ENCODE data around the gene SRSF2. TPM values are rescaled to one million over a fixed set of nuclear protein-coding genes. Genes with fewer than 3 reads are reported as not detected.
A peak's percentile ranks its signal among the peaks of the same experiment; 100 is the strongest.
"Not testable (repeated sequence)": the region's sequence is repeated elsewhere in the genome, so short reads cannot be mapped to it uniquely, and the experiment has no call there.

The SRSF2 gene
- total RNA-seq, 1 donor from 2014 or later, result 86.4 TPM

GRCh38 chr17:76722977-76723376, 14.2 kb downstream of the SRSF2 start:
- FAIRE-seq, result not testable (repeated sequence)

GRCh38 chr17:76722279-76722678, 14.9 kb downstream of the SRSF2 start:
- DNase-seq (ENCODE audit: low spot score in 2 of 2) (no peak), FAIRE-seq (no peak)

More at GRCh38 chr17:76722977-76723376, 14.2 kb downstream of the SRSF2 start:
- not testable (repeated sequence) for DNase-seq (ENCODE audit: low spot score in 2 of 2)

- FAIRE-seq (no peak), DNase-seq (ENCODE audit: low spot score in 2 of 2) (no peak)
These were observed 15.7 kb downstream of the SRSF2 start for GRCh38 chr17:76721463-76721862.

GRCh38 chr17:76720941-76721340, 16.2 kb downstream of the SRSF2 start:
- FAIRE-seq (no peak), DNase-seq (ENCODE audit: low spot score in 2 of 2) (no peak)

GRCh38 chr17:76720211-76720610, 16.9 kb downstream of the SRSF2 start:
- FAIRE-seq, result no peak
- DNase-seq (ENCODE audit: low spot score in 2 of 2), result no peak

GRCh38 chr17:76718516-76718915, 18.6 kb downstream of the SRSF2 start:
- DNase-seq (ENCODE audit: low spot score in 2 of 2), result no peak
- no peak for FAIRE-seq

GRCh38 chr17:76716839-76717215, 20.3 kb downstream of the SRSF2 start:
- no peak for FAIRE-seq
- no peak for DNase-seq (ENCODE audit: low spot score in 2 of 2)

- FAIRE-seq (no peak), DNase-seq (ENCODE audit: low spot score in 2 of 2) (no peak)
These were observed 20.8 kb downstream of the SRSF2 start for GRCh38 chr17:76716146-76716838.

GRCh38 chr17:76715496-76715830, 21.7 kb downstream of the SRSF2 start:
- FAIRE-seq (no peak), DNase-seq (ENCODE audit: low spot score in 2 of 2) (no peak)

GRCh38 chr17:76714822-76715495, 22.2 kb downstream of the SRSF2 start:
- DNase-seq (ENCODE audit: low spot score in 2 of 2) (no peak), FAIRE-seq (no peak)

- FAIRE-seq (no peak), DNase-seq (ENCODE audit: low spot score in 2 of 2) (no peak)
These were observed 22.8 kb downstream of the SRSF2 start for GRCh38 chr17:76714336-76714735.

- DNase-seq (ENCODE audit: low spot score in 2 of 2) (no peak), FAIRE-seq (no peak)
These were observed 23.4 kb downstream of the SRSF2 start for GRCh38 chr17:76713765-76714164.

GRCh38 chr17:76712321-76712720, 24.8 kb downstream of the SRSF2 start:
- DNase-seq (ENCODE audit: low spot score in 2 of 2); FAIRE-seq: not testable (repeated sequence)

GRCh38 chr17:76710863-76711611, 26.1 kb downstream of the SRSF2 start, which contains the start of gene MXRA7:
MXRA7 (minus strand) TSS chr17:76710965; CDS start chr17:76710946, 19 bp downstream.
- FAIRE-seq (no peak), DNase-seq (ENCODE audit: low spot score in 2 of 2) (peak; percentile 83 to 87)

- not testable (repeated sequence) for FAIRE-seq; DNase-seq (ENCODE audit: low spot score in 2 of 2)
These were observed 26.9 kb downstream of the SRSF2 start for GRCh38 chr17:76709951-76710862.

- DNase-seq (ENCODE audit: low spot score in 2 of 2), result peak in 1 of 2 donors; percentile 41
- no peak for FAIRE-seq
These were observed 27.8 kb downstream of the SRSF2 start for GRCh38 chr17:76709077-76709950.

- peak in 1 of 2 donors; percentile 69 for DNase-seq (ENCODE audit: low spot score in 2 of 2)
- FAIRE-seq, result no peak
These were observed 28.9 kb downstream of the SRSF2 start for GRCh38 chr17:76707985-76708807.

GRCh38 chr17:76706817-76707216, 30.3 kb downstream of the SRSF2 start:
- DNase-seq (ENCODE audit: low spot score in 2 of 2), result no peak
- FAIRE-seq, result no peak

All from frontal cortex (tissue), 4 donors.